Mesenchymal stem cell (in vitro differentiated cells and primary cell): Measurements from ENCODE around the gene ZBED4.

ENCODE experiments used
- DNase-seq: peaks from one replicate; pipeline ENCODE4 v3.0.0-alpha.2; 2013
- H2AFZ ChIP-seq: one replicate; pipeline ENCODE4 v1.6.1; 2013; ENCODE audit warnings: low read depth, mild to moderate bottlenecking, control low read depth, inconsistent platforms, low read length, moderate library complexity
- H2AK5ac ChIP-seq: 2 replicates; pipeline ENCODE4 v1.6.1; 2013; ENCODE audit warnings: low read length, moderate library complexity, mild to moderate bottlenecking, inconsistent platforms; ENCODE audit not compliant: severe bottlenecking
- H2BK120ac ChIP-seq: one replicate; pipeline ENCODE4 v1.6.1; 2013; ENCODE audit warnings: low read depth, mild to moderate bottlenecking, inconsistent platforms, low read length, moderate library complexity
- H2BK12ac ChIP-seq, 2 experiments: one replicate each; pipeline ENCODE4 v1.6.1; 2013; ENCODE audit warnings: inconsistent platforms in 2 of 2, low read length in 2 of 2, mild to moderate bottlenecking in 2 of 2, moderate library complexity in 2 of 2, control low read depth in 1 of 2
- H2BK15ac ChIP-seq: one replicate; pipeline ENCODE4 v1.6.1; 2013; ENCODE audit warnings: mild to moderate bottlenecking, low read depth, inconsistent platforms; ENCODE audit not compliant: poor library complexity, severe bottlenecking
- H2BK5ac ChIP-seq: 2 replicates; pipeline ENCODE4 v1.6.1; 2013; ENCODE audit warnings: low read depth, mild to moderate bottlenecking, low read length, control low read depth, inconsistent platforms; ENCODE audit not compliant: poor library complexity, severe bottlenecking
- H3K14ac ChIP-seq, 2 experiments: one replicate each; pipeline ENCODE4 v1.6.1; 2013; ENCODE audit warnings: inconsistent platforms in 2 of 2, low read length in 2 of 2, control low read depth in 1 of 2, mild to moderate bottlenecking in 1 of 2, moderate library complexity in 1 of 2
- H3K18ac ChIP-seq, 2 experiments: one replicate each; pipeline ENCODE4 v1.6.1; 2013; ENCODE audit warnings: inconsistent platforms in 2 of 2, low read length in 2 of 2, control low read depth in 1 of 2, low read depth in 1 of 2, mild to moderate bottlenecking in 1 of 2
- H3K23ac ChIP-seq, 2 experiments: one replicate each; pipeline ENCODE4 v1.6.1; 2013; ENCODE audit warnings: inconsistent platforms in 2 of 2, low read length in 2 of 2, mild to moderate bottlenecking in 2 of 2, moderate library complexity in 2 of 2, control low read depth in 1 of 2
- H3K27ac ChIP-seq: 2 replicates; pipeline ENCODE4 v1.5.1; 2013; ENCODE audit warnings: mild to moderate bottlenecking, moderate library complexity, low read length, control low read depth, inconsistent platforms; ENCODE audit not compliant: poor library complexity, severe bottlenecking
- H3K27me3 ChIP-seq, 2 experiments: 2 replicates each; pipeline versions ENCODE4 v1.6.1 to v1.7.0; 2013; ENCODE audit warnings: low read length in 2 of 2, mild to moderate bottlenecking in 2 of 2, moderate library complexity in 2 of 2, control low read depth in 1 of 2, inconsistent platforms in 1 of 2; ENCODE audit not compliant: control insufficient read depth in 1 of 2, insufficient read depth in 1 of 2
- H3K36me3 ChIP-seq, 2 experiments: 2 replicates each; pipeline versions ENCODE4 v1.6.1 to v1.7.0; 2013; ENCODE audit warnings: low read length in 2 of 2, control low read depth in 1 of 2, inconsistent platforms in 1 of 2, low read depth in 1 of 2, mild to moderate bottlenecking in 1 of 2; ENCODE audit not compliant: insufficient read depth in 2 of 2, control insufficient read depth in 1 of 2
- H3K4ac ChIP-seq, 2 experiments: one replicate each; pipeline ENCODE4 v1.6.1; 2013; ENCODE audit warnings: inconsistent platforms in 2 of 2, low read length in 2 of 2, mild to moderate bottlenecking in 2 of 2, moderate library complexity in 2 of 2, control low read depth in 1 of 2, low read depth in 1 of 2
- H3K4me1 ChIP-seq: 2 replicates; pipeline ENCODE4 v1.6.1; 2013; ENCODE audit warnings: low read depth, low read length, control low read depth; ENCODE audit not compliant: control insufficient read depth, insufficient read depth
- H3K4me2 ChIP-seq: 2 replicates; pipeline ENCODE4 v1.6.1; 2013; ENCODE audit warnings: low read length, mild to moderate bottlenecking, inconsistent platforms; ENCODE audit not compliant: poor library complexity, severe bottlenecking
- H3K4me3 ChIP-seq, 2 experiments: 2 replicates each; pipeline versions ENCODE4 v1.5.1 to v1.7.0; 2013; ENCODE audit warnings: low read length in 2 of 2, mild to moderate bottlenecking in 2 of 2, control low read depth in 1 of 2, low read depth in 1 of 2; ENCODE audit not compliant: insufficient read depth in 1 of 2
- H3K79me1 ChIP-seq: replicated peaks from 2 replicates; pipeline ENCODE4 v1.6.1; 2013; ENCODE audit warnings: mild to moderate bottlenecking, control low read depth, low read length, inconsistent platforms; ENCODE audit not compliant: poor library complexity, severe bottlenecking
- H3K9ac ChIP-seq: 2 replicates; pipeline ENCODE4 v1.7.0; 2013; ENCODE audit warnings: mild to moderate bottlenecking, low read length, moderate library complexity
- H3K9me3 ChIP-seq: 2 replicates; pipeline ENCODE4 v1.7.0; 2013; ENCODE audit warnings: mild to moderate bottlenecking, low read length; ENCODE audit not compliant: control insufficient read depth
- H4K8ac ChIP-seq: one replicate; pipeline ENCODE4 v1.6.1; 2013; ENCODE audit warnings: inconsistent platforms, mild to moderate bottlenecking, low read length, moderate library complexity
- H4K91ac ChIP-seq: one replicate; pipeline ENCODE4 v1.6.1; 2013; ENCODE audit warnings: mild to moderate bottlenecking, low read length, inconsistent platforms
- WGBS: methylation state at CpG from one replicate; pipeline ENCODE4 v1.1.7; 2013; ENCODE audit warnings: mixed read lengths; 5-methylcytosine and 5-hydroxymethylcytosine counted together

ZBED4 gene

DNA sequence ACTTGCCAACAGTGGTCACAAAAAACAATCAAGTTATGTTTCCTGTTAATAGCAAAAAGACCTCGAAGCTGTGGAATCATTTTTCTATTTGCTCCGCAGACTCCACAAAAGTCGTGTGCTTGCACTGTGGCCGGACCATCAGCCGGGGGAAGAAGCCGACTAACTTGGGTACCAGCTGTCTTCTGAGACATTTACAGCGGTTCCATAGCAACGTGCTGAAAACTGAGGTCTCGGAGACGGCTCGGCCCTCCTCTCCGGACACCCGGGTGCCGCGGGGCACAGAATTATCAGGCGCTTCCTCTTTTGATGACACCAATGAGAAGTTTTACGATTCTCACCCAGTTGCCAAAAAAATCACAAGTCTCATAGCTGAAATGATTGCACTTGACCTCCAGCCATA, 31.6 kb downstream of the ZBED4 start:
- H3K4me2 ChIP-seq: no peak overlapping the region
- H2BK120ac ChIP-seq: no peak overlapping the region
- peaks cover 8% of the 10 kb centered on the region for H3K9me3 ChIP-seq
- H3K18ac ChIP-seq: no peak overlapping the region
- no peak overlapping the region for H2BK5ac ChIP-seq
- H3K23ac ChIP-seq: no peak overlapping the region
- no peak overlapping the region for H3K4me3 ChIP-seq
- H2BK15ac ChIP-seq: no peak overlapping the region
- peaks cover 69% of the 10 kb centered on the region for H3K79me1 ChIP-seq
- H4K91ac ChIP-seq: no peak overlapping the region
- 98% methylated on average over 17 of the region's 17 CpGs for WGBS
- H2BK12ac ChIP-seq: no peak overlapping the region
- H4K8ac ChIP-seq: no peak overlapping the region
- H3K14ac ChIP-seq: no peak overlapping the region
- no peaks in the 10 kb centered on the region for H3K27me3 ChIP-seq
- no peak overlapping the region for H3K9ac ChIP-seq
- H3K4ac ChIP-seq: no peak overlapping the region
- no peak for DNase-seq
- no peak overlapping the region for H2AK5ac ChIP-seq
- no peak overlapping the region for H3K27ac ChIP-seq
- peaks cover 54 to 66% of the 10 kb centered on the region in 2 experiments for H3K36me3 ChIP-seq
- peaks cover 7% of the 10 kb centered on the region for H3K4me1 ChIP-seq
- no peak overlapping the region for H2AFZ ChIP-seq

DNA sequence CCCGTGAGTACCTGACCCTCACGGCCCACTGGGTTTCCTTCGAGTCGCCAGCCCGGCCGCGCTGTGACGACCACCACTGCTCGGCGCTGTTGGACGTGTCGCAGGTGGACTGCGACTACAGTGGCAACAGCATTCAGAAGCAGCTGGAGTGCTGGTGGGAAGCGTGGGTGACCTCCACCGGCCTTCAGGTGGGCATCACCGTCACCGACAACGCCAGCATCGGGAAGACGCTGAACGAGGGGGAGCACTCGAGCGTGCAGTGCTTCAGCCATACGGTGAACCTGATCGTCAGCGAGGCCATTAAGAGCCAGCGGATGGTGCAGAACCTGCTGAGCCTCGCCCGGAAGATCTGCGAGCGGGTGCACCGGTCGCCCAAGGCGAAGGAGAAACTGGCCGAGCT, 32.2 kb downstream of the ZBED4 start:
- Histone ChIP-seq H3K23ac (no peak overlapping the region), H2AFZ (no peak overlapping the region), H2BK120ac (no peak overlapping the region), H3K36me3 (peaks cover 58 to 69% of the 10 kb centered on the region in 2 experiments), H2AK5ac (no peak overlapping the region), H2BK15ac (no peak overlapping the region), H3K9ac (no peak overlapping the region), H3K18ac (no peak overlapping the region), H2BK12ac (peak overlapping the region in 1 of 2 experiments; percentile 12), H3K9me3 (peaks cover 8% of the 10 kb centered on the region), H3K14ac (no peak overlapping the region), H4K91ac (no peak overlapping the region), H3K27me3 (no peaks in the 10 kb centered on the region), H3K4me1 (peaks cover 5% of the 10 kb centered on the region), H3K4me2 (no peak overlapping the region), H4K8ac (no peak overlapping the region), H3K79me1 (peaks cover 71% of the 10 kb centered on the region), H3K4ac (no peak overlapping the region), H2BK5ac (no peak overlapping the region), H3K4me3 (no peak overlapping the region), H3K27ac (no peak overlapping the region)
- WGBS: 98% methylated on average over 35 of the region's 35 CpGs
- DNase-seq: no peak

DNA sequence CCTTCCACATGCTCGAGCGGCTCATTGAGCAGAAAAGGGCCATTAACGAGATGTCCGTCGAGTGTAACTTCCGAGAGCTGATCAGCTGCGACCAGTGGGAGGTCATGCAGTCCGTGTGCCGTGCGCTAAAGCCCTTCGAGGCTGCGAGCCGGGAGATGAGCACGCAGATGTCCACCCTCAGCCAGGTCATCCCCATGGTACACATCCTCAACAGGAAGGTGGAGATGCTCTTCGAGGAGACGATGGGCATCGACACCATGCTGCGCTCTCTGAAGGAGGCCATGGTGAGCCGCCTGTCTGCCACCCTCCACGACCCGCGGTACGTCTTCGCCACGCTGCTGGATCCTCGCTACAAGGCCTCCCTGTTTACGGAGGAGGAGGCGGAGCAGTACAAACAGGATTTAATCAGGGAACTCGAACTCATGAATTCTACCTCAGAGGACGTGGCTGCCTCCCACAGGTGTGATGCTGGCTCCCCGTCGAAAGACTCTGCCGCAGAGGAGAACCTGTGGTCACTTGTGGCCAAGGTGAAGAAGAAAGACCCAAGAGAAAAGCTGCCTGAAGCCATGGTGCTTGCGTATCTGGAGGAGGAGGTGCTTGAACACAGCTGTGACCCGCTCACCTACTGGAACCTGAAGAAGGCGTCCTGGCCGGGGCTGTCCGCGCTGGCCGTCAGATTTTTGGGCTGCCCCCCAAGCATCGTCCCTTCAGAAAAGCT, 32.9 kb downstream of the ZBED4 start:
- Histone ChIP-seq H4K91ac (no peak overlapping the region), H2BK120ac (no peak overlapping the region), H3K4ac (no peak overlapping the region), H3K79me1 (peaks cover 70% of the 10 kb centered on the region), H2AK5ac (no peak overlapping the region), H3K4me1 (peaks cover 5% of the 10 kb centered on the region), H2BK15ac (no peak overlapping the region), H2AFZ (no peak overlapping the region), H3K36me3 (peaks cover 59 to 76% of the 10 kb centered on the region in 2 experiments), H3K27ac (no peak overlapping the region), H2BK5ac (no peak overlapping the region), H2BK12ac (no peak overlapping the region), H3K27me3 (no peaks in the 10 kb centered on the region), H3K9me3 (peaks cover 8% of the 10 kb centered on the region), H3K14ac (no peak overlapping the region), H3K9ac (no peak overlapping the region), H3K23ac (no peak overlapping the region), H3K4me3 (no peak overlapping the region), H3K18ac (no peak overlapping the region), H3K4me2 (no peak overlapping the region), H4K8ac (no peak overlapping the region)
- no peak for DNase-seq
- 98% methylated on average over 41 of the region's 41 CpGs for WGBS

DNA sequence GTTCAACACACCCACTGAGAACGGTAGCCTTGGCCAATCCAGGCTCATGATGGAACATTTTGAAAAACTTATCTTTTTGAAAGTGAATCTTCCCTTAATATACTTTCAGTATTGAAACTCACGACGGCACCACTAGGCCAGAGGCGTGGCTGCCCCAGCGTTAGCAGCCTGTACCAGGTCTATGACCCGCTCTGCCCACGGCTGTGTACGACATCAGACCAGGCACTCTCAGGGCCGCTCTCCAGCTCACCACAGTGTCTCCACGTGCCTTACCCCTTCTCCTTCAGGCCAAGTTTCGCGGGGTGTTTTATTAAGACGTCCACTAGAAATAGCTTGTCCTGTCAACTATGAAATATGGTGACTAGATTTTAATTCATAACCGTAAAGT, 33.4 kb downstream of the ZBED4 start:
- Histone ChIP-seq H2AFZ (no peak overlapping the region), H3K9ac (no peak overlapping the region), H3K36me3 (peaks cover 57 to 76% of the 10 kb centered on the region in 2 experiments), H3K27me3 (no peaks in the 10 kb centered on the region), H3K18ac (no peak overlapping the region), H3K4me3 (no peak overlapping the region), H4K91ac (no peak overlapping the region), H3K9me3 (peaks cover 8% of the 10 kb centered on the region), H3K27ac (no peak overlapping the region), H3K23ac (no peak overlapping the region), H2BK15ac (no peak overlapping the region), H3K4me1 (peaks cover 5% of the 10 kb centered on the region), H3K4ac (no peak overlapping the region), H2BK5ac (no peak overlapping the region), H2AK5ac (no peak overlapping the region), H2BK12ac (no peak overlapping the region), H4K8ac (no peak overlapping the region), H3K4me2 (no peak overlapping the region), H3K79me1 (peaks cover 66% of the 10 kb centered on the region), H2BK120ac (no peak overlapping the region), H3K14ac (no peak overlapping the region)
- over 99% methylated on average over 13 of the region's 14 CpGs for WGBS
- DNase-seq: no peak
